OCI-LY1 (cell line): Measurements from ENCODE around the gene CARD8.

Experiments used
- EZH2 ChIP-seq: fragments of 200-600 bp; sonication (generic), shearing (Covaris generic); IDR thresholded peaks from 2 replicates; pipeline ENCODE4 v1.8.0; 2017; ENCODE audit warnings: borderline replicate concordance, mixed run types, mild to moderate bottlenecking, antibody characterized with exemption, low read length, moderate library complexity, mixed read lengths
- TF ChIP-seq, protein P1 (sequence below): fragments of 200-600 bp; sonication (generic), shearing (Covaris generic); IDR thresholded peaks from 2 replicates; pipeline ENCODE4 v1.5.1; 2017; ENCODE audit warnings: mild to moderate bottlenecking, antibody characterized with exemption, low read length, moderate library complexity, mixed read lengths

DNA sequence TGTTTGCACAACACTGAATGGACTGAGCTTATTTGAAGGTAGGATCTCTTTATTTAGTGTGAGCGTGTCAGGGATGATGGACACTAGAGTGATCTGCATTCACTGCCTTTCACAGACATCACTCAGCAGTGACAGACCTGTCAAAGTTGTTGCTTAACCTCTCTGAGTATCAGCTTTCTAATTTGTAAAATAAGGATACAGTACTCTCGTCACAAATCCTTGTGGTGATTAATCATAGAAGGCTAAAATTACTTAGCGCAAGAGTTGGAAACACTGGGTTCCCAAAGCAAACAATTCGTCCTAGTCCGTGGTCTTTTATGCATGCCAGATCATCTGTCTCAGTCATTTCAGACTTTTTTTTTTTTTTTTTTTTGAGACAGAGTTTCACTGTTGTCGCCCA is 16.6 kb downstream of the CARD8 start:
- no peak for TF ChIP-seq EZH2
- TF ChIP-seq, protein P1, sequence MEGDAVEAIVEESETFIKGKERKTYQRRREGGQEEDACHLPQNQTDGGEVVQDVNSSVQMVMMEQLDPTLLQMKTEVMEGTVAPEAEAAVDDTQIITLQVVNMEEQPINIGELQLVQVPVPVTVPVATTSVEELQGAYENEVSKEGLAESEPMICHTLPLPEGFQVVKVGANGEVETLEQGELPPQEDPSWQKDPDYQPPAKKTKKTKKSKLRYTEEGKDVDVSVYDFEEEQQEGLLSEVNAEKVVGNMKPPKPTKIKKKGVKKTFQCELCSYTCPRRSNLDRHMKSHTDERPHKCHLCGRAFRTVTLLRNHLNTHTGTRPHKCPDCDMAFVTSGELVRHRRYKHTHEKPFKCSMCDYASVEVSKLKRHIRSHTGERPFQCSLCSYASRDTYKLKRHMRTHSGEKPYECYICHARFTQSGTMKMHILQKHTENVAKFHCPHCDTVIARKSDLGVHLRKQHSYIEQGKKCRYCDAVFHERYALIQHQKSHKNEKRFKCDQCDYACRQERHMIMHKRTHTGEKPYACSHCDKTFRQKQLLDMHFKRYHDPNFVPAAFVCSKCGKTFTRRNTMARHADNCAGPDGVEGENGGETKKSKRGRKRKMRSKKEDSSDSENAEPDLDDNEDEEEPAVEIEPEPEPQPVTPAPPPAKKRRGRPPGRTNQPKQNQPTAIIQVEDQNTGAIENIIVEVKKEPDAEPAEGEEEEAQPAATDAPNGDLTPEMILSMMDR, result no peak
